GM10266 (cell line): Measurements from ENCODE around the gene NTN3.

Experiments used
- DNase-seq: peaks from one replicate; pipeline ENCODE4 v3.0.0; 2012; ENCODE audit errors: extremely low spot score
- TF ChIP-seq, protein P1 (sequence below): IDR thresholded peaks from 2 replicates; pipeline ENCODE4 v1.5.1; 2012; ENCODE audit warnings: mild to moderate bottlenecking, low read depth; ENCODE audit not compliant: control insufficient read depth, insufficient read depth; ENCODE audit errors: missing control alignments

The NTN3 gene

DNA sequence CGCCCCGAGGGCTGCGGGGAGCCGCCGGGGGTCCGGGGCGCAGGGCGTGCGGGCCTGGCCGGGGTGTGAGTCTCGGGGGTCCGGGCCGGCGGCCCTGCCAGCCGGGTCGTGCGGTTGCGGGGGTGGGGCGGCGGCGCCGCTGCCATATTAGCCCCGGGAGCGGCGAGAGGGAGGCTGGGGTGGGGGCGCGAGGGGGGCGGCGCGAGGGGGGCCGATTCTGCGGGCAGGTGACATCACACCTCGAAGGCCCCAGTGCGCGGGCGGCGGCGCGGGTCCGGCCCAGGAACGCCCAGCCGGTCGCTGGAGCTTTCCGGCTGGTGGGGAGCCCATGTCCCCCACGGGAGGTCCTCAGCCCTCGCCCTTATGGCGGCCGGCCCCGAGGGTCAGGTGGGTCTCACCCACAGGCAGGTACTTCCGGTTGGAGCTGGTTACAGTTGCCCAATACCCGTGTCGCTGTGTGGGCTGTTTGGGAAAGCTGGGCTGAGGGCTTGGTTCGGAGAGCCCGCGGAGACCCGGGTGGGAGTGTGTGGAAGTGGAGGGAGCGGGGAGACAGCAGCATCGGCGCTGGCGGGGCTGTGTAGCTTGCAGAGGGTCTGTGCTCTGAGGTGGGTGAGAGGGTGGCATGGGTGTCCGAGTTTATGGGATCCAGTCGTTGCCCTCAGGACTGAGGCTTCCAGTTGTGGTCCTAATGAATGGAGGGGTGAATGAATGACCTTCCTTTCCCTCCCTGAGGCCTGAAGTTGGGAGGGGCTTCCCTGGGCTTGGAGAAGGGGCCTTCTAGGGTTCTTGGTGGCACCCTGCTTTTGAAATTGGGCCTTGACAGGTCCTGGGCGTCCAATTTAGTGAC, 43.5 kb downstream of the NTN3 start:
- DNase-seq = no peak
- TF ChIP-seq, protein P1, sequence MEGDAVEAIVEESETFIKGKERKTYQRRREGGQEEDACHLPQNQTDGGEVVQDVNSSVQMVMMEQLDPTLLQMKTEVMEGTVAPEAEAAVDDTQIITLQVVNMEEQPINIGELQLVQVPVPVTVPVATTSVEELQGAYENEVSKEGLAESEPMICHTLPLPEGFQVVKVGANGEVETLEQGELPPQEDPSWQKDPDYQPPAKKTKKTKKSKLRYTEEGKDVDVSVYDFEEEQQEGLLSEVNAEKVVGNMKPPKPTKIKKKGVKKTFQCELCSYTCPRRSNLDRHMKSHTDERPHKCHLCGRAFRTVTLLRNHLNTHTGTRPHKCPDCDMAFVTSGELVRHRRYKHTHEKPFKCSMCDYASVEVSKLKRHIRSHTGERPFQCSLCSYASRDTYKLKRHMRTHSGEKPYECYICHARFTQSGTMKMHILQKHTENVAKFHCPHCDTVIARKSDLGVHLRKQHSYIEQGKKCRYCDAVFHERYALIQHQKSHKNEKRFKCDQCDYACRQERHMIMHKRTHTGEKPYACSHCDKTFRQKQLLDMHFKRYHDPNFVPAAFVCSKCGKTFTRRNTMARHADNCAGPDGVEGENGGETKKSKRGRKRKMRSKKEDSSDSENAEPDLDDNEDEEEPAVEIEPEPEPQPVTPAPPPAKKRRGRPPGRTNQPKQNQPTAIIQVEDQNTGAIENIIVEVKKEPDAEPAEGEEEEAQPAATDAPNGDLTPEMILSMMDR = no peak

DNA sequence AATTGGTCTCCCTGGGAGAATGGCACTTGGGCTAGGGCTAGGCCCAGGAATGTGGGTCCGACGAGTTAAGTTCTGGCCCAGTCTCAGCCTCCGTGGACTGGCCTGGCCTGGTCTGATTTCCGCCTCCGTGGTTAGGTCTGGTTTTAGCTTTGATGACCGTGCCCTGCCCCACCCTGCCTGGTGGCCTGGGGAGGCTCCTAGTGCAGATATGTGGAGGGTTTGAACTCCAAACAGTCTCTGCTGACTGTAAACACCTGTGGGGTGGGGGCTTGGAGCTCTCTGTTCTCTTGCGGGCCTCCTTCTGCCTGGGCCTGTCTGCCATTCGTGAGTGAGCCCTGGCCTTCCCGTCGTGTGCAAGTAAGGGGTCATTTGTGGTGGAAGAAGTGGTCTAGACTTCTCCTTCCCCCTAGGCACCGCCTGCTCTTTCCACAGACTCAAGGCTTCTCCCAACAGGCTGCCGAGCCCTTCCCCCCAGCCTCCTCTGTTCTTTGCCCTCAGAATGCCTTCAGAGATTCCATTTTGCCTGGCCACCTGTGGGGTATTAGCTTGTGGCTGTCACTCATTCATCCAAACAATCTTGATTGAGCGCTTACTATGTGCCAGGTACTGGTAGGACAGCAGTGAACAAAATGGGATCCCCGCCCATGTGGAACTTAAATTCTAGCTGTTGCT, 44.2 kb downstream of the NTN3 start:
- TF ChIP-seq, protein P1 = no peak
- no peak for DNase-seq

DNA sequence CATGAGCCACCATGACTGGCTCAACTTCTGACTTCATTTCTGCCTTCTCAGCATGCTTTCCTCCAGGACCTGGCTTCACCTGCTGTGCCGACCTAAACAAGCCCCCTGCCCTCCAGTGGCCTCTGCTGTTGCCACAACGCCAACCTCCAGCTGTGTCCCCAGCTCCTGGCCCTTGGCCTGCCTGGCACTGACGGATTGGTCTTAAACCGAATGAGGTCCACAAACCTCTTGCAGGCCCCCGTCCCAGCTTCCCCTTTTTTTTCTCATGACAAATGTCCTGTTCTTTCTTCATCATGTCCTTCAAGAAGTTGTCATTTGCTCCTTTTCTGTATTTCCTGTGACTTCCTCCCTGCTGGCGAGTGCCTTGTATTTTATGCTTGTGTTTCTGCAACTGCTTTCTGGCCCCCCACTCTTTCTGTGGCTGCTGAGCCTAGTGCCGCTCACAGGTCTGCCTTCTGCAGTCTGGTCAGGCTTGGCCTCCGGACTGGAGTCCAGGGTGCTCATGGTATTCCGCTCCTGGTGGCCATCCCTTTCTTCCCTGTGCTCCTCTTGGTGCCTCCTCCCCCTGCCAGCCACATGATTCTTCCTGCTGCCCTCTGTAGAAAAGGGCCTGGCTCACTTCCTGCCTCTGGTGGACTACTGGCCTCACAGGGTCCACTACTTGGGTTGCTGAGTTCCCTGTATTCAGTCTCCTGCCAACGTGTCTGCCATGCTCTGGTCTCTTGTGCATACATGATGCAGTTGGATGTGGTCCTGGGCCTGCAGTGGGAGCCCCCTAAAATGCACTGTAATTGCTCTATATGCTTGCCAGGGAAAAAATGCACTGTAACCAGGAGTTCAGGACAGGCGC, 45.5 kb downstream of the NTN3 start:
- DNase-seq = no peak
- TF ChIP-seq, protein P1 = no peak

DNA sequence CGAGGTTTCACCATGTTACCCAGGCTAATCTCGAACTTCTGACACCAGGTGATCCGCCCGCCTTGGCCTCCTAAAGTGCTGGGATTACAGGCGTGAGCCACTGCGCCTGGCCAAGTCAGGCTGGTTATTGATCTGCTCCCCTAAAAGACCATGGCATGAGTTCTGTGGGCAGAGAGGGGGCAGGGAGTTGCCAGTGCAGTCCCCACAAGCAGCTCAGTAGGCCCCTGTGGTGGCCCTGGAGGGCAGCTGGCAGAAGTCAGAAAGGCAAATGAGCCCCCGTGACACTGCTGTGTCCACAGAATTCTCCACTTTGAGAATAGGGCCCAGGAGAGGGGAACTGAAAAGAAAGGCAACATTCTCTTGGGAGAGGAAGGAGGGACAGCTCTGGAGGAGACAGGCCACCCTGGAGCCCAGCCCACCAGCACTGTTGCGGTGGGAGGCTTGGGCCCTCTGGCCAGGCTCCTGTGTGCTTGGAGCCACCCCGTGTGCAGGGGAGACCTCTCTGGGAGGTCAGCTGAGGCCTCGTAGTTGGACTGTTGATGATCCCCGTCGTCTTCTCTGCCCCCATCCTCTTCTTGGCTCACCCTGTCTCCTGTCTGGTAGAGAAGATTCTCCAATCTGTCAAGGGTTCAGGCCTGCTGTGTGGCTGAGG, 47.0 kb downstream of the NTN3 start:
- no peak for DNase-seq
- TF ChIP-seq, protein P1 = no peak

DNA sequence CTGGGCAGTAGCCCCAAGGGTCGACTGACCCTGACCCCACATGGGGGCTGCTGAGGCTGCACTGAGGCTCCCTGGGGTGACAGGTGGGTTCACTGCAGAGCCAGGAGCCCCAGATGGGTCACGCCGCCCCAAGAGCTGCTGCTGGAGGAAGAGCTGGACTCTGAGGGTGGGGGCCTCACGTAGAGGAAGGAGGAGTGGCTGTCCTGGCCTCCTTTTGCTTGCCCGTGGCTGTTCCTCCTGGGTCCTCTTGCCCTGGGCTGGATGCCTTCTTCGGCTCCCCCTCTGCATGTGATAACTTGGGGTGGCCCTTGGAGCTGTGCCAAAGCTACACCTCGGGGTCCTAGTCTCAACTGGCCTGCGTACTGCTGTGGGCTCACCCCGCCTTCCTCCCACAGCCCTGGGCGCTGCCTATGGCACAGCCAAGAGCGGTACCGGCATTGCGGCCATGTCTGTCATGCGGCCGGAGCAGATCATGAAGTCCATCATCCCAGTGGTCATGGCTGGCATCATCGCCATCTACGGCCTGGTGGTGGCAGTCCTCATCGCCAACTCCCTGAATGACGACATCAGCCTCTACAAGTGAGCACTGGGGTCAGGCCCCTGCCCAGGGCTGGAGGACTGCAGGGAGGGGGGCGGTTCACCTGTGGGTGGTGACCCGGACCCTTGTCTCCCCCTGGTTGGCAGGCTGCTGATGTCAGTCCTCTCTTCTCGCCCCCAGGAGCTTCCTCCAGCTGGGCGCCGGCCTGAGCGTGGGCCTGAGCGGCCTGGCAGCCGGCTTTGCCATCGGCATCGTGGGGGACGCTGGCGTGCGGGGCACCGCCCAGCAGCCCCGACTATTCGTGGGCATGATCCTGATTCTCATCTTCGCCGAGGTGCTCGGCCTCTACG, 48.0 kb downstream of the NTN3 start:
- DNase-seq = no peak
- TF ChIP-seq, protein P1 = no peak

DNA sequence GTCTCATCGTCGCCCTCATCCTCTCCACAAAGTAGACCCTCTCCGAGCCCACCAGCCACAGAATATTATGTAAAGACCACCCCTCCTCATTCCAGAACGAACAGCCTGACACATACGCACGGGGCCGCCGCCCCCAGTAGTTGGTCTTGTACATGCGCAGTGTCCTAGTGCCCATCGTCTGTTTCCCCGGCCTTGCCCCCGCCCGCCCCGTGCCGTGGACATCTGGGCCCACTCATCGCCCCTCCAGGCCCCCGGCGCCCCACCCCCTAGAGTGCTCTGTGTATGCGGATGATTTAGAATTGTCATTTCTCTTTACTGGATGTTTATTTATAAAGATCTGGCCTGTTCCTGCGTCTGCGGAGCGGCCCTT, 48.6 kb downstream of the NTN3 start:
- TF ChIP-seq, protein P1 = no peak
- no peak for DNase-seq
